Endothelial cell (in vitro differentiated cells): ENCODE data around the gene OR6J1. TPM values are rescaled to one million over a fixed set of nuclear protein-coding genes. Genes with fewer than 3 reads are reported as not detected.

ENCODE experiments used
- DNase-seq: peaks from one replicate; pipeline ENCODE4 v3.0.0; 2021; ENCODE audit warnings: low spot score
- H3K27ac Mint-ChIP-seq: one replicate; pipeline ENCODE4 v1.8.0; 2021; ENCODE audit warnings: mixed read lengths, inconsistent platforms; ENCODE audit not compliant: unreplicated experiment
- H3K27me3 Mint-ChIP-seq: one replicate; pipeline ENCODE4 v1.8.0; 2021; ENCODE audit warnings: mild to moderate bottlenecking, moderate library complexity, mixed read lengths, inconsistent platforms; ENCODE audit not compliant: unreplicated experiment
- H3K36me3 Mint-ChIP-seq: one replicate; pipeline ENCODE4 v1.8.0; 2021; ENCODE audit warnings: mild to moderate bottlenecking, low read depth, mixed read lengths, inconsistent platforms; ENCODE audit not compliant: unreplicated experiment
- H3K4me1 Mint-ChIP-seq: one replicate; pipeline ENCODE4 v1.8.0; 2021; ENCODE audit warnings: mild to moderate bottlenecking, mixed read lengths, inconsistent platforms; ENCODE audit not compliant: unreplicated experiment
- H3K4me3 Mint-ChIP-seq: one replicate; pipeline ENCODE4 v1.8.0; 2021; ENCODE audit warnings: mild to moderate bottlenecking, mixed read lengths, inconsistent platforms; ENCODE audit not compliant: unreplicated experiment
- H3K9me3 Mint-ChIP-seq: one replicate; pipeline ENCODE4 v1.8.0; 2021; ENCODE audit warnings: mixed read lengths, inconsistent platforms; ENCODE audit not compliant: unreplicated experiment
- CTCF ChIP-seq: fragments of 200-600 bp; sonication (generic); IDR thresholded peaks from one replicate; pipeline ENCODE4 v1.5.0; 2021; ENCODE audit warnings: antibody characterized with exemption; ENCODE audit not compliant: unreplicated experiment
- total RNA-seq: library from RNA; stranded (reverse); fragmentation: NEBNext Ultra II Directional; extraction: Animal tissue kit (Norgen Biotek cat#: 25700); gene quantifications from one replicate; pipeline ENCODE4 v1.2.1, GENCODE V29; 2021; ENCODE audit not compliant: unreplicated experiment

OR6J1 gene
- total RNA-seq, 1 donor from 2014 or later, result not detected

DNA sequence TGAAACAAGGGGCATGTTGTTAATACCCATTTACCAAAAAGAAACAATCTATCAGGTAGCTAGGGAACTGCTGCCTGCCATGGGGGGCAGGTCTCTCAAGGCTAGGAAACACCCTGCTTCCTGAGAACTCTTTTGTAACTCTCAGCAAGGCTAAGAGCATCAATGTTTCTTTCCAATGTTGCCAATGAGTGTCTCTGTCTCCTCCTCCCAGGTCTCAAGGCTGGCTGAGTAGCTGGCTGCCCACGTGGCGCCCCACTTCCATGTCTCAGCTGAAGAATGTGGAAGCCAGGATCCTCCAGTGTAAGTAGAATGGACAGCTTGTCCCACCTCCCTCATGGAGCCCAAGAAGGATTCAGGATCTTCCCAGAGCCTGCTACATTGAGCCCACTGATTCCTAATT lies 42.7 kb downstream of the OR6J1 start:
- H3K4me3 Mint-ChIP-seq, result no peak overlapping the region
- no peak overlapping the region for H3K27ac Mint-ChIP-seq
- no peaks in the 10 kb centered on the region for H3K9me3 Mint-ChIP-seq
- H3K36me3 Mint-ChIP-seq, result peaks cover 45% of the 10 kb centered on the region
- H3K27me3 Mint-ChIP-seq, result peaks cover 9% of the 10 kb centered on the region
- H3K4me1 Mint-ChIP-seq, result peaks cover 44% of the 10 kb centered on the region
- no peak for TF ChIP-seq CTCF
- no peak for DNase-seq

- Mint-ChIP-seq H3K4me3 (no peak overlapping the region), H3K9me3 (no peaks in the 10 kb centered on the region), H3K27ac (no peak overlapping the region), H3K4me1 (peaks cover 44% of the 10 kb centered on the region), H3K36me3 (peaks cover 31% of the 10 kb centered on the region), H3K27me3 (peaks cover 9% of the 10 kb centered on the region)
- TF ChIP-seq CTCF, result no peak
- DNase-seq, result no peak
Observed at GRCh38 chr14:22600027-22600426, 44.1 kb downstream of the OR6J1 start.

GRCh38 chr14:22599349-22599748 lies 44.8 kb downstream of the OR6J1 start:
- Mint-ChIP-seq H3K27me3 (peaks cover 9% of the 10 kb centered on the region), H3K4me3 (peak overlapping the region; percentile 98), H3K4me1 (peaks cover 44% of the 10 kb centered on the region), H3K36me3 (peaks cover 29% of the 10 kb centered on the region), H3K27ac (peak overlapping the region; percentile 87), H3K9me3 (no peaks in the 10 kb centered on the region)
- no peak for DNase-seq
- TF ChIP-seq CTCF, result no peak

DNA sequence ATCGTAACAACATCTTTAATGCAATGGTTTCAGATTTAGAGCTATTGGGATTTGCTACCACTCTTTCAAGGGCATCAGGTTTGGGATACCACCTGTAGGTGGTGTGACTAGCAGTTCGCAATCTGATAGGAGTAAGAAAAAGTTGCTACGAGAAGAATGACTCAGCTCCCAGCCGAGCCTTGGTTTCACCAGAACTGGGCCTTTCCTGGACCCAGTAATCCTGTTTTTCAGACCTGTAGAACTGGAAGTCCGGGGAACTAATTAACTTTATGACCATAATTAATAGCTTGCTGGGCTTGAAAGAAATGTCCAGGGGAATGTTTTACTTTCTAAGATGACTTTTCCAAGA lies 45.3 kb downstream of the OR6J1 start:
- H3K9me3 Mint-ChIP-seq, result no peaks in the 10 kb centered on the region
- H3K27me3 Mint-ChIP-seq, result peaks cover 9% of the 10 kb centered on the region
- DNase-seq, result no peak
- peaks cover 28% of the 10 kb centered on the region for H3K36me3 Mint-ChIP-seq
- no peak for TF ChIP-seq CTCF
- peak overlapping the region; percentile 98 for H3K4me3 Mint-ChIP-seq
- H3K27ac Mint-ChIP-seq, result peak overlapping the region; percentile 87
- H3K4me1 Mint-ChIP-seq, result peaks cover 44% of the 10 kb centered on the region

GRCh38 chr14:22598099-22598895 lies 45.9 kb downstream of the OR6J1 start, which contains the start of gene ABHD4:
Gene ABHD4 (plus strand): TSS chr14:22598300. CDS start chr14:22598307, 7 bp downstream.
- H3K27ac Mint-ChIP-seq, result peak within 1 kb of the TSS; percentile 87
- H3K9me3 Mint-ChIP-seq, result no peaks in the 10 kb centered on the region
- no peak for TF ChIP-seq CTCF
- peaks cover 45% of the 10 kb centered on the region for H3K4me1 Mint-ChIP-seq
- H3K27me3 Mint-ChIP-seq, result peaks cover 9% of the 10 kb centered on the region
- DNase-seq, result peak; percentile 79
- peaks cover 22% of the 10 kb centered on the region for H3K36me3 Mint-ChIP-seq
- peak within 1 kb of the TSS; percentile 98 for H3K4me3 Mint-ChIP-seq
